HL-60 (cell line): Measurements from ENCODE around the gene SEPTIN14.

Source experiments
- CTCF ChIP-seq: IDR thresholded peaks from one replicate; pipeline ENCODE4 v1.5.1; 2011; ENCODE audit warnings: low read length, control low read depth, inconsistent platforms; ENCODE audit not compliant: insufficient read depth
- POLR2AphosphoS5 ChIP-seq: IDR thresholded peaks from 2 replicates; pipeline ENCODE4 v1.6.1; 2012; ENCODE audit warnings: low read depth

GRCh38 chr7:55893940-55894339 is 31.4 kb upstream of the SEPTIN14 start:
- TF ChIP-seq CTCF (no peak), POLR2AphosphoS5 (no peak)
